WTC11 (cell line): ENCODE data around the gene ALKBH2. TPM values are rescaled to one million over a fixed set of nuclear protein-coding genes. Genes with fewer than 3 reads are reported as not detected.

Source experiments
- ATF1 ChIP-seq: sonication (generic); formaldehyde crosslinking; IDR thresholded peaks from 2 replicates; pipeline ENCODE4 v1.8.1; 2023; ENCODE audit warnings: mild to moderate bottlenecking, moderate library complexity, missing genetic modification reagents
- ELF4 ChIP-seq: sonication (generic); formaldehyde crosslinking; IDR thresholded peaks from 2 replicates; pipeline ENCODE4 v1.8.1; 2022; ENCODE audit warnings: low read depth, mild to moderate bottlenecking, moderate library complexity, missing genetic modification reagents
- GABPB1 ChIP-seq: sonication (generic); formaldehyde crosslinking; IDR thresholded peaks from 2 replicates; pipeline ENCODE4 v1.8.1; 2023; ENCODE audit warnings: mild to moderate bottlenecking, missing genetic modification reagents
- JAZF1 ChIP-seq: fragments of 250-450 bp; sonication (Bioruptor Pico); IDR thresholded peaks from 2 replicates; pipeline ENCODE4 v1.9.0; 2021; ENCODE audit warnings: moderate library complexity, mild to moderate bottlenecking, inconsistent platforms
- JUN ChIP-seq: sonication (generic); formaldehyde crosslinking; IDR thresholded peaks from 2 replicates; pipeline ENCODE4 v1.8.0; 2023; ENCODE audit warnings: mild to moderate bottlenecking, missing genetic modification reagents
- MXD4 ChIP-seq: fragments of 250-450 bp; sonication (Bioruptor Pico); IDR thresholded peaks from 2 replicates; pipeline ENCODE4 v1.8.0; 2021; ENCODE audit warnings: mild to moderate bottlenecking, moderate library complexity, borderline replicate concordance
- NFE2L1 ChIP-seq: sonication (generic); formaldehyde crosslinking; IDR thresholded peaks from 2 replicates; pipeline ENCODE4 v1.8.1; 2023; ENCODE audit warnings: missing genetic modification reagents
- NFYB ChIP-seq: sonication (generic); formaldehyde crosslinking; conservative IDR thresholded peaks from 2 replicates; pipeline ENCODE4 v1.8.0; 2022; ENCODE audit warnings: low read depth, missing genetic modification reagents
- NR1H2 ChIP-seq: sonication (generic); formaldehyde crosslinking; IDR thresholded peaks from 2 replicates; pipeline ENCODE4 v1.9.0; 2021; ENCODE audit warnings: mild to moderate bottlenecking, moderate library complexity, missing genetic modification reagents
- NR2C2 ChIP-seq: sonication (generic); formaldehyde crosslinking; IDR thresholded peaks from 2 replicates; pipeline ENCODE4 v1.8.0; 2022; ENCODE audit warnings: mild to moderate bottlenecking, missing genetic modification reagents
- NR3C1 ChIP-seq: sonication (generic); formaldehyde crosslinking; conservative IDR thresholded peaks from 2 replicates; pipeline ENCODE4 v1.8.1; 2023; ENCODE audit warnings: low read depth, mild to moderate bottlenecking, missing genetic modification reagents
- OVOL2 ChIP-seq: fragments of 250-450 bp; sonication (Bioruptor Pico); IDR thresholded peaks from 2 replicates; pipeline ENCODE4 v1.9.0; 2021; ENCODE audit warnings: mild to moderate bottlenecking, borderline replicate concordance
- PRRX2 ChIP-seq: fragments of 250-450 bp; sonication (Bioruptor Pico); IDR thresholded peaks from 2 replicates; pipeline ENCODE4 v1.8.0; 2021; ENCODE audit warnings: mild to moderate bottlenecking
- SP1 ChIP-seq: sonication (generic); formaldehyde crosslinking; conservative IDR thresholded peaks from 2 replicates; pipeline ENCODE4 v1.8.1; 2022; ENCODE audit warnings: missing genetic modification reagents
- TEAD4 ChIP-seq: sonication (generic); formaldehyde crosslinking; IDR thresholded peaks from 2 replicates; pipeline ENCODE4 v1.8.0; 2022; ENCODE audit warnings: mild to moderate bottlenecking, missing genetic modification reagents
- ZBTB21 ChIP-seq: sonication (generic); formaldehyde crosslinking; IDR thresholded peaks from 2 replicates; pipeline ENCODE4 v1.8.1; 2023; ENCODE audit warnings: mild to moderate bottlenecking, missing genetic modification reagents, borderline replicate concordance
- ZNF121 ChIP-seq: sonication (generic); formaldehyde crosslinking; IDR thresholded peaks from 2 replicates; pipeline ENCODE4 v1.8.0; 2023; ENCODE audit warnings: missing genetic modification reagents
- ZNF219 ChIP-seq: sonication (generic); formaldehyde crosslinking; IDR thresholded peaks from 2 replicates; pipeline ENCODE4 v1.8.0; 2023; ENCODE audit warnings: missing genetic modification reagents, mild to moderate bottlenecking, borderline replicate concordance
- ZNF396 ChIP-seq: fragments of 250-450 bp; sonication (Bioruptor Pico); IDR thresholded peaks from 2 replicates; pipeline ENCODE4 v1.8.0; 2021; ENCODE audit warnings: mild to moderate bottlenecking, moderate library complexity, borderline replicate concordance
- ZNF416 ChIP-seq: fragments of 250-450 bp; sonication (Bioruptor Pico); IDR thresholded peaks from 2 replicates; pipeline ENCODE4 v1.9.0; 2021; ENCODE audit warnings: mild to moderate bottlenecking, inconsistent platforms
- ZNF423 ChIP-seq: fragments of 250-450 bp; sonication (Bioruptor Pico); IDR thresholded peaks from 2 replicates; pipeline ENCODE4 v2.1.2; 2022; ENCODE audit warnings: mild to moderate bottlenecking, moderate library complexity
- total RNA-seq: library from RNA; stranded (reverse); gene quantifications from 3 replicates; pipeline ENCODE4 v1.2.3, GENCODE V29; 2021
- TF ChIP-seq, protein P1 (sequence below): sonication (generic); formaldehyde crosslinking; IDR thresholded peaks from 2 replicates; pipeline ENCODE4 v1.8.0; 2023; ENCODE audit warnings: missing genetic modification reagents, mild to moderate bottlenecking, borderline replicate concordance
- TF ChIP-seq, protein P2 (sequence below): sonication (generic); formaldehyde crosslinking; IDR thresholded peaks from 2 replicates; pipeline ENCODE4 v1.8.1; 2022; ENCODE audit warnings: missing genetic modification reagents, borderline replicate concordance
- TF ChIP-seq, protein P3 (sequence below): fragments of 250-450 bp; sonication (Bioruptor Pico); IDR thresholded peaks from 2 replicates; pipeline ENCODE4 v1.9.0; 2021; ENCODE audit warnings: mild to moderate bottlenecking
- TF ChIP-seq, protein P4 (sequence below): sonication (generic); formaldehyde crosslinking; IDR thresholded peaks from 2 replicates; pipeline ENCODE4 v1.8.0; 2022; ENCODE audit warnings: mild to moderate bottlenecking, missing genetic modification reagents
- TF ChIP-seq, protein P5 (sequence below): sonication (generic); formaldehyde crosslinking; IDR thresholded peaks from 2 replicates; pipeline ENCODE4 v1.8.1; 2023; ENCODE audit warnings: mild to moderate bottlenecking, moderate library complexity, missing genetic modification reagents
- TF ChIP-seq, protein P6 (sequence below): sonication (generic); formaldehyde crosslinking; IDR thresholded peaks from 2 replicates; pipeline ENCODE4 v1.8.0; 2022; ENCODE audit warnings: mild to moderate bottlenecking, missing genetic modification reagents

ALKBH2 gene
- total RNA-seq, 1 experiment from 2014 or later: 15.2 TPM

DNA sequence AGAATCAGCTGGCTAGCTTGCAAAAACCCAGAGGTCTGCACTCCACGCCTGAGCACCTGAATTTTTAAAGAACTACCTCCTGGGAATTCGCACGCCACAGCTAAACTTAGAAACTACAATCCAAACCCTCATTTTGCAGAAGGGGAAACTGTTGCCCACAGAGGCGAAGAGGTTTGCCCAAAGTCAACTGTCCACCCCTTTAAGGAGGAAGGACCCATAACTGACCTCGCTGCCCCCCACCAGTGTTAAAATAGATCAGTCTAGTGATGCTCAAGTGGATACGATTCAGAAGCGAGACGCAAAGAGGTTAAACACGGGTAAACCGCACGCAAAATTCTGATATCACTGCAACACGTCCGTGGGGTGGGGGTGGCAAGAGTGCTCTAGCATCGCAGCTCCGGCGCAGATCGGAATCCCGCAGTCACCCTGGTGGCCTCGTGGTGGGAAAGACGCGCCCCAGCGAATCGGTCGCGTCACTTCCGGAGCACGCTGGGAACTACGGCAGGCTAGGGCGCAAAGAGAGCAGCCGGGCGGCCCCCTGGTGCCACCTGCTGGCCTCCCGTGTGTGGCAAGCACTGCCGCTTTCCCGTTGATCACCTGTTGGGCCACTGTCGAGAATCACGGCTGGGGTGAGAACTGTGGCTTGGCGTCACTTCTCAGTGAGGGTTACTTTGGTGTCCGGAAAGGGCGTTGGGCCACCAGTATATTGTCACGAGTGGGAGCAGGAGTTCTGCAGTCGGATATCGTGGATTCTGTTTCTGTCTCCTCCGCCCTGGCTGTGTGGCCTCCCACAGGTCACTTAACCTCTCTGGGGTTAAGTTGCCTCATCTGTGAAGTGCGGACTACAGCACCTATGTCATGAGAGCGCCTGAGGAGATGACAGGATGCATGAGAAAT is at the start of gene ALKBH2 (continued):
- no peak for TF ChIP-seq PRRX2 (CRISPR knock-in tag)
- TF ChIP-seq, protein P1, sequence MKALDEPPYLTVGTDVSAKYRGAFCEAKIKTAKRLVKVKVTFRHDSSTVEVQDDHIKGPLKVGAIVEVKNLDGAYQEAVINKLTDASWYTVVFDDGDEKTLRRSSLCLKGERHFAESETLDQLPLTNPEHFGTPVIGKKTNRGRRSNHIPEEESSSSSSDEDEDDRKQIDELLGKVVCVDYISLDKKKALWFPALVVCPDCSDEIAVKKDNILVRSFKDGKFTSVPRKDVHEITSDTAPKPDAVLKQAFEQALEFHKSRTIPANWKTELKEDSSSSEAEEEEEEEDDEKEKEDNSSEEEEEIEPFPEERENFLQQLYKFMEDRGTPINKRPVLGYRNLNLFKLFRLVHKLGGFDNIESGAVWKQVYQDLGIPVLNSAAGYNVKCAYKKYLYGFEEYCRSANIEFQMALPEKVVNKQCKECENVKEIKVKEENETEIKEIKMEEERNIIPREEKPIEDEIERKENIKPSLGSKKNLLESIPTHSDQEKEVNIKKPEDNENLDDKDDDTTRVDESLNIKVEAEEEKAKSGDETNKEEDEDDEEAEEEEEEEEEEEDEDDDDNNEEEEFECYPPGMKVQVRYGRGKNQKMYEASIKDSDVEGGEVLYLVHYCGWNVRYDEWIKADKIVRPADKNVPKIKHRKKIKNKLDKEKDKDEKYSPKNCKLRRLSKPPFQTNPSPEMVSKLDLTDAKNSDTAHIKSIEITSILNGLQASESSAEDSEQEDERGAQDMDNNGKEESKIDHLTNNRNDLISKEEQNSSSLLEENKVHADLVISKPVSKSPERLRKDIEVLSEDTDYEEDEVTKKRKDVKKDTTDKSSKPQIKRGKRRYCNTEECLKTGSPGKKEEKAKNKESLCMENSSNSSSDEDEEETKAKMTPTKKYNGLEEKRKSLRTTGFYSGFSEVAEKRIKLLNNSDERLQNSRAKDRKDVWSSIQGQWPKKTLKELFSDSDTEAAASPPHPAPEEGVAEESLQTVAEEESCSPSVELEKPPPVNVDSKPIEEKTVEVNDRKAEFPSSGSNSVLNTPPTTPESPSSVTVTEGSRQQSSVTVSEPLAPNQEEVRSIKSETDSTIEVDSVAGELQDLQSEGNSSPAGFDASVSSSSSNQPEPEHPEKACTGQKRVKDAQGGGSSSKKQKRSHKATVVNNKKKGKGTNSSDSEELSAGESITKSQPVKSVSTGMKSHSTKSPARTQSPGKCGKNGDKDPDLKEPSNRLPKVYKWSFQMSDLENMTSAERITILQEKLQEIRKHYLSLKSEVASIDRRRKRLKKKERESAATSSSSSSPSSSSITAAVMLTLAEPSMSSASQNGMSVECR: peak; percentile 94
- no peak for TF ChIP-seq NR3C1 (CRISPR knock-in tag)
- TF ChIP-seq JUN: peak; percentile 93; the same call in 1 of the 2 replicates
- peak; percentile 84; the same call in 1 of the 2 replicates for TF ChIP-seq TEAD4 (CRISPR knock-in tag)
- TF ChIP-seq NFYB: 0 out of 2 replicates have a peak, but pooled peaks have one; percentile 9
- TF ChIP-seq MXD4 (CRISPR knock-in tag): no peak
- no peak for TF ChIP-seq ZNF396 (CRISPR knock-in tag)
- TF ChIP-seq SP1 (CRISPR knock-in tag): peak; percentile 87
- TF ChIP-seq ZBTB21: peak; percentile 71; the same call in 1 of the 2 replicates
- TF ChIP-seq OVOL2 (CRISPR knock-in tag): no peak
- peak; percentile 97 for TF ChIP-seq NFE2L1 (CRISPR knock-in tag)
- TF ChIP-seq ZNF416 (CRISPR knock-in tag): 0 out of 2 replicates have a peak, but pooled peaks have one; percentile 49
- TF ChIP-seq NR2C2 (CRISPR knock-in tag): 0 out of 2 replicates have a peak, but pooled peaks have one; percentile 20
- peak; percentile 85; the same call in 1 of the 2 replicates for TF ChIP-seq ZNF219 (CRISPR knock-in tag)
- TF ChIP-seq, protein P2, sequence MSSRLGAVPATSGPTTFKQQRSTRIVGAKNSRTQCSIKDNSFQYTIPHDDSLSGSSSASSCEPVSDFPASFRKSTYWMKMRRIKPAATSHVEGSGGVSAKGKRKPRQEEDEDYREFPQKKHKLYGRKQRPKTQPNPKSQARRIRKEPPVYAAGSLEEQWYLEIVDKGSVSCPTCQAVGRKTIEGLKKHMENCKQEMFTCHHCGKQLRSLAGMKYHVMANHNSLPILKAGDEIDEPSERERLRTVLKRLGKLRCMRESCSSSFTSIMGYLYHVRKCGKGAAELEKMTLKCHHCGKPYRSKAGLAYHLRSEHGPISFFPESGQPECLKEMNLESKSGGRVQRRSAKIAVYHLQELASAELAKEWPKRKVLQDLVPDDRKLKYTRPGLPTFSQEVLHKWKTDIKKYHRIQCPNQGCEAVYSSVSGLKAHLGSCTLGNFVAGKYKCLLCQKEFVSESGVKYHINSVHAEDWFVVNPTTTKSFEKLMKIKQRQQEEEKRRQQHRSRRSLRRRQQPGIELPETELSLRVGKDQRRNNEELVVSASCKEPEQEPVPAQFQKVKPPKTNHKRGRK (CRISPR knock-in tag): no peak
- TF ChIP-seq ZNF423: no peak
- TF ChIP-seq, protein P3, sequence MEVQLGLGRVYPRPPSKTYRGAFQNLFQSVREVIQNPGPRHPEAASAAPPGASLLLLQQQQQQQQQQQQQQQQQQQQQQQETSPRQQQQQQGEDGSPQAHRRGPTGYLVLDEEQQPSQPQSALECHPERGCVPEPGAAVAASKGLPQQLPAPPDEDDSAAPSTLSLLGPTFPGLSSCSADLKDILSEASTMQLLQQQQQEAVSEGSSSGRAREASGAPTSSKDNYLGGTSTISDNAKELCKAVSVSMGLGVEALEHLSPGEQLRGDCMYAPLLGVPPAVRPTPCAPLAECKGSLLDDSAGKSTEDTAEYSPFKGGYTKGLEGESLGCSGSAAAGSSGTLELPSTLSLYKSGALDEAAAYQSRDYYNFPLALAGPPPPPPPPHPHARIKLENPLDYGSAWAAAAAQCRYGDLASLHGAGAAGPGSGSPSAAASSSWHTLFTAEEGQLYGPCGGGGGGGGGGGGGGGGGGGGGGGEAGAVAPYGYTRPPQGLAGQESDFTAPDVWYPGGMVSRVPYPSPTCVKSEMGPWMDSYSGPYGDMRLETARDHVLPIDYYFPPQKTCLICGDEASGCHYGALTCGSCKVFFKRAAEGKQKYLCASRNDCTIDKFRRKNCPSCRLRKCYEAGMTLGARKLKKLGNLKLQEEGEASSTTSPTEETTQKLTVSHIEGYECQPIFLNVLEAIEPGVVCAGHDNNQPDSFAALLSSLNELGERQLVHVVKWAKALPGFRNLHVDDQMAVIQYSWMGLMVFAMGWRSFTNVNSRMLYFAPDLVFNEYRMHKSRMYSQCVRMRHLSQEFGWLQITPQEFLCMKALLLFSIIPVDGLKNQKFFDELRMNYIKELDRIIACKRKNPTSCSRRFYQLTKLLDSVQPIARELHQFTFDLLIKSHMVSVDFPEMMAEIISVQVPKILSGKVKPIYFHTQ (CRISPR knock-in tag): no peak
- peak; percentile 80; the same call in 1 of the 2 replicates for TF ChIP-seq ELF4 (CRISPR knock-in tag)
- peak; percentile 82 for TF ChIP-seq ATF1 (CRISPR knock-in tag)
- no peak for TF ChIP-seq NR1H2 (CRISPR knock-in tag)
- TF ChIP-seq, protein P4, sequence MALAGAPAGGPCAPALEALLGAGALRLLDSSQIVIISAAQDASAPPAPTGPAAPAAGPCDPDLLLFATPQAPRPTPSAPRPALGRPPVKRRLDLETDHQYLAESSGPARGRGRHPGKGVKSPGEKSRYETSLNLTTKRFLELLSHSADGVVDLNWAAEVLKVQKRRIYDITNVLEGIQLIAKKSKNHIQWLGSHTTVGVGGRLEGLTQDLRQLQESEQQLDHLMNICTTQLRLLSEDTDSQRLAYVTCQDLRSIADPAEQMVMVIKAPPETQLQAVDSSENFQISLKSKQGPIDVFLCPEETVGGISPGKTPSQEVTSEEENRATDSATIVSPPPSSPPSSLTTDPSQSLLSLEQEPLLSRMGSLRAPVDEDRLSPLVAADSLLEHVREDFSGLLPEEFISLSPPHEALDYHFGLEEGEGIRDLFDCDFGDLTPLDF (CRISPR knock-in tag): peak; percentile 91
- TF ChIP-seq ZNF121 (CRISPR knock-in tag): peak; percentile 19; the same call in 1 of the 2 replicates
- TF ChIP-seq, protein P5, sequence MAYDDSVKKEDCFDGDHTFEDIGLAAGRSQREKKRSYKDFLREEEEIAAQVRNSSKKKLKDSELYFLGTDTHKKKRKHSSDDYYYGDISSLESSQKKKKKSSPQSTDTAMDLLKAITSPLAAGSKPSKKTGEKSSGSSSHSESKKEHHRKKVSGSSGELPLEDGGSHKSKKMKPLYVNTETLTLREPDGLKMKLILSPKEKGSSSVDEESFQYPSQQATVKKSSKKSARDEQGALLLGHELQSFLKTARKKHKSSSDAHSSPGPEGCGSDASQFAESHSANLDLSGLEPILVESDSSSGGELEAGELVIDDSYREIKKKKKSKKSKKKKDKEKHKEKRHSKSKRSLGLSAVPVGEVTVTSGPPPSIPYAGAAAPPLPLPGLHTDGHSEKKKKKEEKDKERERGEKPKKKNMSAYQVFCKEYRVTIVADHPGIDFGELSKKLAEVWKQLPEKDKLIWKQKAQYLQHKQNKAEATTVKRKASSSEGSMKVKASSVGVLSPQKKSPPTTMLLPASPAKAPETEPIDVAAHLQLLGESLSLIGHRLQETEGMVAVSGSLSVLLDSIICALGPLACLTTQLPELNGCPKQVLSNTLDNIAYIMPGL (CRISPR knock-in tag): peak; percentile 40; the same call in 1 of the 2 replicates
- TF ChIP-seq JAZF1 (CRISPR knock-in tag): no peak
- TF ChIP-seq, protein P6, sequence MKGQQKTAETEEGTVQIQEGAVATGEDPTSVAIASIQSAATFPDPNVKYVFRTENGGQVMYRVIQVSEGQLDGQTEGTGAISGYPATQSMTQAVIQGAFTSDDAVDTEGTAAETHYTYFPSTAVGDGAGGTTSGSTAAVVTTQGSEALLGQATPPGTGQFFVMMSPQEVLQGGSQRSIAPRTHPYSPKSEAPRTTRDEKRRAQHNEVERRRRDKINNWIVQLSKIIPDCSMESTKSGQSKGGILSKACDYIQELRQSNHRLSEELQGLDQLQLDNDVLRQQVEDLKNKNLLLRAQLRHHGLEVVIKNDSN (CRISPR knock-in tag): peak; percentile 82
- peak; percentile 94 for TF ChIP-seq GABPB1 (CRISPR knock-in tag)
